ENCODE results near the gene HDLBP.

GRCh38 chr2:241330616-241330981, 15.1 kb upstream of the HDLBP start:
- TF ChIP-seq, protein P1, sequence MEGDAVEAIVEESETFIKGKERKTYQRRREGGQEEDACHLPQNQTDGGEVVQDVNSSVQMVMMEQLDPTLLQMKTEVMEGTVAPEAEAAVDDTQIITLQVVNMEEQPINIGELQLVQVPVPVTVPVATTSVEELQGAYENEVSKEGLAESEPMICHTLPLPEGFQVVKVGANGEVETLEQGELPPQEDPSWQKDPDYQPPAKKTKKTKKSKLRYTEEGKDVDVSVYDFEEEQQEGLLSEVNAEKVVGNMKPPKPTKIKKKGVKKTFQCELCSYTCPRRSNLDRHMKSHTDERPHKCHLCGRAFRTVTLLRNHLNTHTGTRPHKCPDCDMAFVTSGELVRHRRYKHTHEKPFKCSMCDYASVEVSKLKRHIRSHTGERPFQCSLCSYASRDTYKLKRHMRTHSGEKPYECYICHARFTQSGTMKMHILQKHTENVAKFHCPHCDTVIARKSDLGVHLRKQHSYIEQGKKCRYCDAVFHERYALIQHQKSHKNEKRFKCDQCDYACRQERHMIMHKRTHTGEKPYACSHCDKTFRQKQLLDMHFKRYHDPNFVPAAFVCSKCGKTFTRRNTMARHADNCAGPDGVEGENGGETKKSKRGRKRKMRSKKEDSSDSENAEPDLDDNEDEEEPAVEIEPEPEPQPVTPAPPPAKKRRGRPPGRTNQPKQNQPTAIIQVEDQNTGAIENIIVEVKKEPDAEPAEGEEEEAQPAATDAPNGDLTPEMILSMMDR (IDR thresholded peaks at IDR 0.05): no peak
- TF ChIP-seq POLR2AphosphoS5 (IDR thresholded peaks at IDR 0.05) (no peak), EP300 (IDR thresholded peaks at IDR 0.05) (no peak)

Data from upper lobe of left lung (tissue), 4 donors.